ENCODE measurements around the gene WDR82. TPM values are rescaled to one million over a fixed set of nuclear protein-coding genes. Genes with fewer than 3 reads are reported as not detected.

The WDR82 gene
- total RNA-seq, 1 experiment from 2014 or later: 44.5 TPM

DNA sequence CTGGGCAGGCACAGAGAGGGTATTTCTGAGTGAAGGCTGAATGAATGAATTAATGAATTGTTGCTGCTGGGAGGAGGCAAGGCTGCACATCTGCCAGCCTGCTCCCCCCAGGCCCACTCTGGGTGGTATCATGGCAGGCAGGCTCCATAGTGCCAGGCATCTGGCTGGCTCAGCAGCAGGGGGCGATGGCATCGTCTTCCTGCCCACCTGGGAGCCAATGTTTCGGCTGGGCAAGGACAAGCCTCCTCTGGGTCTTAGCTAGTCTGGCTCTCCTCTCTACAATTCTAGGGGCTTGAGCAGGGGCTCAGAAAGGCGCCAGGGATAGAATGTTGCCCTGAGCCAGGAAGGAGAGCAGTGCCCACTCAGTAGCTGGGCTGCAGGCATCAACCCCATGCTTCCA lies 51.3 kb downstream of the WDR82 start:
- 0 out of 2 replicates have a peak, but pooled peaks cover 3% of the 10 kb centered on the region for H3F3A ChIP-seq (ENCODE audit: insufficient read depth, low read depth)
- no peak overlapping the region for H3K4me3 ChIP-seq
- no peaks in the 10 kb centered on the region for H3K9me3 ChIP-seq (ENCODE audit: insufficient read depth, low read depth)
- H4K20me1 ChIP-seq (ENCODE audit: insufficient read depth): peaks cover 5% of the 10 kb centered on the region
- no peaks in the 10 kb centered on the region for H3K27me3 ChIP-seq (ENCODE audit: insufficient read depth, low read depth)
- no peaks in the 10 kb centered on the region for H3K9me2 ChIP-seq (ENCODE audit: insufficient read depth)
- H2AFZ ChIP-seq: no peak overlapping the region
- ChIA-PET CTCF (interaction anchor here (1.0 kb wide), 1 partner anchor 10 kb away, joined by 5 read pairs; no protein-coding TSS in a partner anchor), POLR2A (ENCODE audit: unreplicated experiment) (no interaction called here)
- TF ChIP-seq CTCF (conservative IDR thresholded peaks at IDR 0.05) (no peak), EZH2 (IDR thresholded peaks at IDR 0.05; ENCODE audit: low read depth) (no peak)
- intact Hi-C loops (cut with micrococcal nuclease; ENCODE audit: unreplicated experiment): no loop called here
- H3K4me2 ChIP-seq: no peak overlapping the region
- BruUV-seq (replicated peaks): no TSS peak
- no peak overlapping the region for H3K27ac ChIP-seq
- peaks cover 7% of the 10 kb centered on the region; the same call in 1 of the 2 replicates for H3K36me3 ChIP-seq (ENCODE audit: low read depth)
- H3K4me1 ChIP-seq (replicated peaks; ENCODE audit: insufficient read depth): no peaks in the 10 kb centered on the region
- DNase-seq: no peak
- no peaks in the 10 kb centered on the region for H3K79me2 ChIP-seq (ENCODE audit: low read depth)

DNA sequence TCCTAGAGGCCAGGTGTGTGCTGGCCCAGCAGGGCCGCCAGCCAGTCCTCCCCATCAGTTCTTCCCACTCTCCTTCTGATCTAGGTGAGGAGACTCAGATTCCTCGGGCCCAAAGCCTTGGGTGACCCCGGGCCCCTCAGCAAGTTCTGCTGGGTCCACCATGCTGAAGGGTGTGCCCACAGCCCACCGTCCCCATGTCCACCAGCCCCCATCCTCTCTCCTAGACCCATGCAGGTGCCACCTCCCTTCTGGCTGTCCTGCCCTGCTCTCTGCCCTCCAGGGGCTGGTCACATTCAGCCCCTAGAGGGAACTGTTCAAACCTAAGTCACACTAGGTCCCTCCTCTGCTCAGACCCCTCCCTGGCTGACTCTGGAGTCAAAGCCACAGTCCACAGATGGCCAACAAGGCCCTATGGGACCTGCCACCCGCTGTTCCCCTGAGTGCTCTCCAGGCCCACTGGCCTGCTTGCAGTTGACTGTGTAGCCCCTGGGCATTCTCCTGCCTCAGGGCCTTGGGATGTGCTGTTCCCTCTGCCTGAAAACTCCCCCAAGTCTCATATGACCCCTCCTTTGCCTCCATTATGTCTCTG lies 52.1 kb downstream of the WDR82 start:
- BruUV-seq (replicated peaks): no TSS peak

GRCh38 chr3:52225452-52226228 lies 52.8 kb downstream of the WDR82 start, which contains the start of gene TLR9:
TLR9 (minus strand) TSS chr3:52225645; CDS start chr3:52225529, 116 bp downstream.
- no TSS peak for BruUV-seq (replicated peaks)
- Histone ChIP-seq H3K27me3 (ENCODE audit: insufficient read depth, low read depth) (no peaks in the 10 kb centered on the region), H3K4me1 (replicated peaks; ENCODE audit: insufficient read depth) (peaks cover 6% of the 10 kb centered on the region), H3K79me2 (ENCODE audit: low read depth) (no peaks in the 10 kb centered on the region), H3K9me3 (ENCODE audit: insufficient read depth, low read depth) (no peaks in the 10 kb centered on the region), H3K4me2 (no peak within 1 kb of the TSS), H2AFZ (no peak within 1 kb of the TSS), H3F3A (ENCODE audit: insufficient read depth, low read depth) (0 out of 2 replicates have a peak, but pooled peaks cover 3% of the 10 kb centered on the region), H3K9me2 (ENCODE audit: insufficient read depth) (no peaks in the 10 kb centered on the region), H3K36me3 (ENCODE audit: low read depth) (0 out of 2 replicates have a peak, but pooled peaks cover 7% of the 10 kb centered on the region), H3K4me3 (no peak within 1 kb of the TSS), H4K20me1 (ENCODE audit: insufficient read depth) (no peaks in the 10 kb centered on the region), H3K27ac (no peak within 1 kb of the TSS)
- CTCF ChIA-PET: no interaction called here
- intact Hi-C loops (cut with micrococcal nuclease; ENCODE audit: unreplicated experiment): no loop called here
- DNase-seq: no peak
- no peak for TF ChIP-seq EZH2 (IDR thresholded peaks at IDR 0.05; ENCODE audit: low read depth)
- TF ChIP-seq CTCF (conservative IDR thresholded peaks at IDR 0.05): no peak
- POLR2A ChIA-PET (ENCODE audit: unreplicated experiment): no interaction called here

More for the DNA sequence above, 52.1 kb downstream of the WDR82 start:
- no peaks in the 10 kb centered on the region for H4K20me1 ChIP-seq (ENCODE audit: insufficient read depth)
- intact Hi-C loops (cut with micrococcal nuclease; ENCODE audit: unreplicated experiment): no loop called here
- H3K9me3 ChIP-seq (ENCODE audit: insufficient read depth, low read depth): no peaks in the 10 kb centered on the region
- peaks cover 7% of the 10 kb centered on the region; the same call in 1 of the 2 replicates for H3K36me3 ChIP-seq (ENCODE audit: low read depth)
- no peak overlapping the region for H2AFZ ChIP-seq
- no peak overlapping the region for H3K27ac ChIP-seq
- DNase-seq: no peak
- H3K4me3 ChIP-seq: no peak overlapping the region
- H3K4me1 ChIP-seq (replicated peaks; ENCODE audit: insufficient read depth): no peaks in the 10 kb centered on the region
- TF ChIP-seq CTCF (conservative IDR thresholded peaks at IDR 0.05) (no peak), EZH2 (IDR thresholded peaks at IDR 0.05; ENCODE audit: low read depth) (no peak)
- no peaks in the 10 kb centered on the region for H3K9me2 ChIP-seq (ENCODE audit: insufficient read depth)
- no peak overlapping the region for H3K4me2 ChIP-seq
- no peaks in the 10 kb centered on the region for H3K79me2 ChIP-seq (ENCODE audit: low read depth)
- POLR2A ChIA-PET (ENCODE audit: unreplicated experiment): no interaction called here
- no peaks in the 10 kb centered on the region for H3K27me3 ChIP-seq (ENCODE audit: insufficient read depth, low read depth)
- 0 out of 2 replicates have a peak, but pooled peaks cover 3% of the 10 kb centered on the region for H3F3A ChIP-seq (ENCODE audit: insufficient read depth, low read depth)
- CTCF ChIA-PET: no interaction called here
